Activated CD4-positive, alpha-beta T cell treated with anti-CD3 and anti-CD28 coated beads for 4 hours (primary cell): ENCODE data around the gene FAM131B.

Source experiments
- DNase-seq, 2 donors: peaks; one replicate each; pipeline ENCODE4 v3.0.0-alpha.2; 2020

Gene FAM131B

DNA sequence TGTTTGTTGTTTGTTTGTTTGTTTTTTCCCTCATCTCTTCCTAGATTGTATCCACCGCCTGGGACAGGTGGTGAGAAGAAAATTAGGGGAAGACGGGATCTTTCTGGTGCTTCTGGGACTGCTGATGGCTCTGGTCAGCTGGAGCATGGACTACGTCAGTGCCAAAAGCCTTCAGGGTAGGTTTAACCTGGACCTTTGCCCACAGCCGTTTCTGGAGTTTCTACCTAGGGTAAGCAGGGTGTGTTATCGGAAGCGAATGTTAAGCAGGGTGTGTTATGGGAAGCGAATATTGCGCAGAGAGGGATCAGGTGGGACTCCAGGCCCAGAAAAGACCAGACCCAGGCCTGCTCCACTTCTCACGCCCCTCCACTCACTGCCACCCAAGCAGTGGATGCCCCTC is 41.9 kb downstream of the FAM131B start:
- DNase-seq, result no peak

DNA sequence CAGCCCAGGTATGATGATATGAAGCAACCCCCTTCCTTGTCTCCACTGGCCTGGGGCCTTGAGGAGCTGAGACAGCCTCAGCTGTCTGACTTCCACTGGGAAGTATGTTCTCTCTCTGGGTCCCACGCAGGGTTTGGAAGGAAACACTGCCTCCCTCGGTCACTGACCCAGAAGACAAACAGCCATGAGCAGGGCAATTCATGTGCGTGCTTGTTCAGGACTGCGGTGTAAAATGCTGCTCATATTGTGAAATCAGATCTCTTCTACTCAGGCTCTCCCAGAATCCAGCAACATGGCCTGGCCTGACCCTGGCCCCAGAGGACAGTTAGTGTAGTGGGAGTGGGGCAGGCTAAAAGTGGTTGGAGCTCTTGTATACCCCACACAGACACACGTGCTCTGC is 43.9 kb downstream of the FAM131B start:
- DNase-seq, result no peak

DNA sequence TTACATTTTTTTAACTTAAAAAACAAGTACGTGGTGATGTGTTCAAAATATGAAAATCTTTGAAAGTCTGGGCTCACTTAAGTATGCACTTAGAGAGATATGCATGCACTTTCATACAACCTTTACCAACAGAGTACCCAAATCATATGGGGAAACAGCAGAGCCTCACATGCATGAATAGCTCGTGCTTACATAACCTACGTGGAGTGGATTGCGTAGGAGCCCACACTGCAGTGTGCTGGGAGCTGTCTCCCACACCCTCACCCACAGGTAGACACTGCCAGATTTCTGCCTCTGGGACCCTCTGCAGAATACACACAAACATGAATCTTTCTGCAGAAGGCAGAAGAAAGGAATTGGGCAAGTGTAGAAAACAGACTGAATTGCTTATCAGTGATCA is 46.0 kb downstream of the FAM131B start:
- DNase-seq, result no peak

DNA sequence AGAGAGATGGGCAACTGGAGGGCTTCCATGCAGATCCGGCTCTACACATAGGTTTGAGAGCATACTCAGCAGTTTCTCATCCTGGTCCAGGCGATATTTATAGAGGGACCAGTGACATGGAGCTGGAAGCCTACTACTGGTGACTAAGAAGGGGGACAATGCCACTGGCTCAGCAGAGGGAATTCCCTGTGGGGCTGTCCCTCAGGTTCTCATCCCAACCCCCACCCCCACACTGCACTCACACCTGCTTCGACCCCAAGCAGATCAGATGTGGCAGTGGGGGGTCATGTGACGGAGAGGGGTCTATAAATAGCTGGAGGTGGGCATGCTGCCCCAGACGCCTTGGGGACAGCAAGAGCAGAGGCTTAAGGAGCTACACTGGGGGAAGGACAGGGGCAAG is 46.7 kb downstream of the FAM131B start, which contains the start of gene CLCN1:
TSS of gene CLCN1 (plus strand) at position 336 of the 400 bp plus-strand sequence. CDS start 102 bp downstream, outside the sequence.
- DNase-seq, result no peak

DNA sequence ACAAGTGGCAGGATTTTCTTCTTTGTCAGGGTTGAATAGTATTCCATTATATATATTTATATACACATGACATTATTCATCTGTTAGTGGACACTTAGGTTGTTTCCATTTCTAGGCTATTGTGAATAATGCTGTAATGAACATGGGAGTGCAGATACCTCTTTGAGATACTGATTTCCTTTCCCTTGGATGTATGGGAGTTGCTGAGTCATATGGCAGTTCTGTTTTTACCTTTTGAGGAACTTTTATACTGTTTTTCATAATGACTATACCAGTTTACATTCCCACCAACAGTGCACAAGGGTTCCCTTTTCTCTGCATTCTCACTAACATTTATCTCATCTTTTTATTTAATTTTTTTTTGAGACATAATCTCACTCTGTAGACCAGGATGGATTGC is 48.4 kb downstream of the FAM131B start:
- DNase-seq, result no peak

DNA sequence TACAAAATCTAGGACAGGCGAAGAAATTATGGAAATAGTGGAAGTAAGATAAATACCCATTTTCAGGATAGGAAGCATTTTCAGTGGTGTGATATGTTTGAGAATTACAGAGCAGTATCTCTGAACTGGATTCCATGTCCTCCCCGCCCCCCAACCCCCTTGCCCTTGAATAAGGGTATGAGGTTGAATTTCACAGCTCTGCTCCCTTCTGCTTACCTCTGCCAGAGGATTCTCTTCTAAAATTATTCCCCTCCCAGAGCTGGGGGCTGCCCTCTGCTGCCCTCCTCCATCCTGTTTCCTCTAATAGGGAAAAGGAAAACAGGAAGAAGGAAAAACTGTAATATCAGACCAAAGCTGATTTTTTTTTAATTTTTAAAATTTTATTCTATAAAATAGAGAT is 53.9 kb downstream of the FAM131B start:
- no peak for DNase-seq

DNA sequence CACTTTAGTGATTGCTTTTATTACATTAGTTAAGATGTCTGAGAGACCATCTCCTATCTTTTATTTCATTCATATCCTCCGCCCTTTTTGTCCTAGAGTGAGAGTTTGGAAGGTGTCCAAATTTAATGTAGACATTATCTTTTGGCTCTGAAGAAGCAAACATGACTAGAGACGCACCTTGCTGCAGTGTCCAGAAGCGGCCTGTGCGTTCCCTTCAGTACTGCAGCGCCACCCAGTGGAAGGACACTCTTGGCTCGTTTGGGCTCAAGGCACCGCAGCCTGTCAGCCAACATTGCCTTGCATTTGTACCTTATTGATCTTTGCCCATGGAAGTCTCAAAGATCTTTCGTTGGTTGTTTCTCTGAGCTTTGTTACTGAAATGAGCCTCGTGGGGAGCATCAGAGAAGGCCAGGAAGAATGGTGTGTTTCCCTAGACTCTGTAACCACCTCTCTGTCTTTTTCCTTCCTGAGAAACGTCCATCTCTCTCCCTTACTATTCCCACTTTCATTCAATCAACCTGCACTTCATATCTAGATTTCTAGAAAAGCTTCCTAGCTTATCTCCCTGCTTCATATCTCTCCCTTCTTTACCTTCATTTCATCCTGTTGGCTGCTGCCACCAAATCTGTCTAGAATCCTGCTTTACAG is 57.0 kb downstream of the FAM131B start:
- peak; percentile 61 to 71 for DNase-seq

DNA sequence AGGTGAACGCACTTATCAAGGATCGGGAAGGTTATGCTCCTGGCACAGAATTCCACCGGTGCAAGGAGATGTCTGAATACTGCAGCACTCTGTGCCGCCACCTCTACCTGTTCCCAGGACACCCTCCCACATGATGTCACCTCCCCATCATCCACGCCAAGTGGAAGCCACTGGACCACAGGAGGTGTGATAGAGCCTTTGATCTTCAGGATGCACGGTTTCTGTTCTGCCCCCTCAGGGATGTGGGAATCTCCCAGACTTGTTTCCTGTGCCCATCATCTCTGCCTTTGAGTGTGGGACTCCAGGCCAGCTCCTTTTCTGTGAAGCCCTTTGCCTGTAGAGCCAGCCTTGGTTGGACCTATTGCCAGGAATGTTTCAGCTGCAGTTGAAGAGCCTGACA is 57.6 kb downstream of the FAM131B start:
- no peak for DNase-seq

DNA sequence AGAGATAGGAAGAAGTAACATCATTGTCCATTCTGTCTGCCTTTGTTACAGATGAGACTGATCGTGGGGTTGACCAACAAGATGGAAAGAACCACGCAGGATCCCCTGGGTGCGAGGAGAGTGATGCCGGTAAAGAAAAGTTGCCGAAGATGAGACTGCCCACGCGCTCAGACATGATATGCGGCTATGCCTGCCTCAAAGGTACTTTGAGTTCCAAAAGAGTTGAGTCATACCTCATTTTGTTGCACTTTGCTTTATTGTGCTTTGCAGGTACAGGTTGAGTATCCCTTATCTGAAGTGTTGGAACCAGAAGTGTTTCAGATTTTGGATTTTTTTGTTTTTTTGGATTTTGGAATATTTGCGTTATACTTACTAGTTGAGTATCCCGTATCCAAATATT is 58.8 kb downstream of the FAM131B start:
- no peak for DNase-seq
